Retina (tissue), 1 donor: ENCODE results near the gene MARCO.
"Not testable (repeated sequence)": the region's sequence is repeated elsewhere in the genome, so short reads cannot be mapped to it uniquely, and the experiment has no call there.

Source experiments
- DNase-seq: peaks from one replicate; pipeline ENCODE4 v3.0.0-alpha.2; 2016

The MARCO gene

GRCh38 chr2:118978064-118978463 is 36.1 kb downstream of the MARCO start:
- no peak for DNase-seq

- no peak for DNase-seq
Measured at GRCh38 chr2:118979152-118979861, 37.3 kb downstream of the MARCO start.

- DNase-seq = no peak
Measured at GRCh38 chr2:118980022-118980421, 38.0 kb downstream of the MARCO start.

GRCh38 chr2:118980573-118980972 is 38.6 kb downstream of the MARCO start:
- no peak for DNase-seq

GRCh38 chr2:118981632-118982031 is 39.6 kb downstream of the MARCO start:
- no peak for DNase-seq

GRCh38 chr2:118982039-118982438 is 40.0 kb downstream of the MARCO start:
- DNase-seq = peak; percentile 0

GRCh38 chr2:118983133-118983532 is 41.1 kb downstream of the MARCO start:
- DNase-seq = peak; percentile 5

GRCh38 chr2:118983915-118984314 is 41.9 kb downstream of the MARCO start:
- DNase-seq = peak; percentile 47

GRCh38 chr2:118986738-118987137 is 44.7 kb downstream of the MARCO start:
- DNase-seq = no peak

- no peak for DNase-seq
Measured at GRCh38 chr2:118987886-118988285, 45.9 kb downstream of the MARCO start.

GRCh38 chr2:118988706-118989105 is 46.7 kb downstream of the MARCO start:
- no peak for DNase-seq

GRCh38 chr2:118989481-118989880 is 47.5 kb downstream of the MARCO start:
- DNase-seq = no peak

- no peak for DNase-seq
Measured at GRCh38 chr2:118990757-118991545, 49.0 kb downstream of the MARCO start.

- no peak for DNase-seq
Measured at GRCh38 chr2:118991554-118991953, 49.6 kb downstream of the MARCO start.

- no peak for DNase-seq
Measured at GRCh38 chr2:118992740-118993391, 50.9 kb downstream of the MARCO start.

- no peak for DNase-seq
Measured at GRCh38 chr2:118993392-118993752, 51.4 kb downstream of the MARCO start.

- no peak for DNase-seq
Measured at GRCh38 chr2:118994172-118994700, 52.2 kb downstream of the MARCO start.

GRCh38 chr2:118994778-118995177 is 52.8 kb downstream of the MARCO start:
- no peak for DNase-seq

GRCh38 chr2:119003856-119004255 is 61.9 kb downstream of the MARCO start:
- not testable (repeated sequence) for DNase-seq

GRCh38 chr2:119004602-119005001 is 62.6 kb downstream of the MARCO start:
- no peak for DNase-seq

GRCh38 chr2:119005051-119005450 is 63.1 kb downstream of the MARCO start:
- DNase-seq = peak; percentile 45

- no peak for DNase-seq
Measured at GRCh38 chr2:119005555-119005954, 63.6 kb downstream of the MARCO start.

- no peak for DNase-seq
Measured at GRCh38 chr2:119006441-119006840, 64.4 kb downstream of the MARCO start.

GRCh38 chr2:119008108-119008507 is 66.1 kb downstream of the MARCO start:
- no peak for DNase-seq
